H1 (cell line): ENCODE data around the gene SNAPIN. TPM values are rescaled to one million over a fixed set of nuclear protein-coding genes. Genes with fewer than 3 reads are reported as not detected.

Experiments used
- microRNA-seq, 2 experiments: library from miRNA; unstranded; fragments of <30 nt; microRNA quantifications; one replicate each; pipeline versions ENCODE4 to v1.2.0, GENCODE V29; 2016 to 2020; ENCODE audit warnings: borderline microRNAs expressed in 2 of 2, borderline number of aligned reads in 2 of 2, borderline replicate concordance in 1 of 2
- polyA plus RNA-seq, 7 experiments: library from polyadenylated mRNA; depleted of rRNA in 3 of 7; stranded (reverse) in 5 of 7; unstranded in 2 of 7; fragments of >200 nt in 5 of 7; fragments of 200-250 nt in 2 of 7; gene quantifications; 1 replicate in 5 of 7; 2 replicates in 1 of 7; 4 replicates in 1 of 7; pipeline versions ENCODE4 v1.2.1 to v1.2.3, GENCODE V29; 2011 to 2013; ENCODE audit warnings: missing spikeins in 2 of 7, mixed read lengths in 2 of 7
- small RNA-seq: library from polyadenylated mRNA; stranded (forward); fragments of <200 nt; extraction: miRNeasy Mini kit (QIAGEN cat#:217004); gene quantifications from one replicate; pipeline ENCODE3, GENCODE V24; 2013; ENCODE audit not compliant: insufficient read depth
- total RNA-seq: library from RNA; stranded (reverse); fragmentation: NEBNext Ultra II Directional; extraction: Animal tissue kit (Norgen Biotek cat#: 25700); gene quantifications from 2 replicates; pipeline ENCODE4 v1.2.1, GENCODE V29; 2021

The SNAPIN gene
- total and polyA plus RNA-seq, 2 of the 8 experiments (the other 6 are each of a cell fraction or from before 2014, with no cell fraction given): 25.7 to 31.1 TPM

Small RNA genes within 50 kb of the gene (microRNA-seq; reads per million reads assigned to microRNA genes)
- 0 reads per million in 2 experiments for gene MIR8083

Small RNA genes within 50 kb of the gene (small RNA-seq; reads per million reads assigned to genes)
- not detected for gene MIR8083
- not detected for gene RN7SL372P

Other genes with a start within 250 kb of the SNAPIN start
- gene S100A7A, start 242.2 kb upstream of the SNAPIN start, total RNA-seq: not detected in 2 replicates
- not detected in 2 replicates for gene S100A7A, start 242.2 kb upstream of the SNAPIN start, polyA plus RNA-seq (2011; rRNA removed)
- gene S100A7, start 198.1 kb upstream of the SNAPIN start, total RNA-seq: not detected in 2 replicates
- not detected in 2 replicates for gene S100A7, start 198.1 kb upstream of the SNAPIN start, polyA plus RNA-seq (2011; rRNA removed)
- gene S100A6, start 122.7 kb upstream of the SNAPIN start, total RNA-seq: 11.1 and 11.5 TPM in 2 replicates
- gene S100A6, start 122.7 kb upstream of the SNAPIN start, polyA plus RNA-seq (2011; rRNA removed): 45.8 and 63.0 TPM in 2 replicates
- not detected in 2 replicates for gene S100A5, start 117.8 kb upstream of the SNAPIN start, total RNA-seq
- not detected in 2 replicates for gene S100A5, start 117.8 kb upstream of the SNAPIN start, polyA plus RNA-seq (2011; rRNA removed)
- gene S100A4, start 112.9 kb upstream of the SNAPIN start, total RNA-seq: 36.3 and 39.6 TPM in 2 replicates
- gene S100A4, start 112.9 kb upstream of the SNAPIN start, polyA plus RNA-seq (2011; rRNA removed): 43.3 and 85.4 TPM in 2 replicates
- gene S100A3, start 109.4 kb upstream of the SNAPIN start, total RNA-seq: 0.47 TPM in 1 of 2 replicates, not detected in the other
- gene S100A3, start 109.4 kb upstream of the SNAPIN start, polyA plus RNA-seq (2011; rRNA removed): 0.26 and 0.77 TPM in 2 replicates
- gene S100A2, start 92.9 kb upstream of the SNAPIN start, total RNA-seq: 2.0 TPM in 1 of 2 replicates, not detected in the other
- gene S100A2, start 92.9 kb upstream of the SNAPIN start, polyA plus RNA-seq (2011; rRNA removed): 0.71 and 0.86 TPM in 2 replicates
- gene S100A16, start 45.6 kb upstream of the SNAPIN start, total RNA-seq: 14.7 and 14.9 TPM in 2 replicates
- 51.7 and 61.4 TPM in 2 replicates for gene S100A16, start 45.6 kb upstream of the SNAPIN start, polyA plus RNA-seq (2011; rRNA removed)
- 1.4 and 1.5 TPM in 2 replicates for gene S100A14, start 42.4 kb upstream of the SNAPIN start, total RNA-seq
- 3.7 and 5.3 TPM in 2 replicates for gene S100A14, start 42.4 kb upstream of the SNAPIN start, polyA plus RNA-seq (2011; rRNA removed)
- 63.6 and 65.3 TPM in 2 replicates for gene S100A13, start 31.2 kb upstream of the SNAPIN start, total RNA-seq
- gene S100A13, start 31.2 kb upstream of the SNAPIN start, polyA plus RNA-seq (2011; rRNA removed): 79.0 and 127 TPM in 2 replicates
- not detected in 2 replicates for gene S100A1, start 30.3 kb upstream of the SNAPIN start, total RNA-seq
- gene S100A1, start 30.3 kb upstream of the SNAPIN start, polyA plus RNA-seq (2011; rRNA removed): 1.1 and 2.0 TPM in 2 replicates
- 103 and 104 TPM in 2 replicates for gene CHTOP, start 24.6 kb upstream of the SNAPIN start, total RNA-seq
- gene CHTOP, start 24.6 kb upstream of the SNAPIN start, polyA plus RNA-seq (2011; rRNA removed): 73.6 and 84.6 TPM in 2 replicates
- gene ILF2, start 12.3 kb downstream of the SNAPIN start, total RNA-seq: 387 and 389 TPM in 2 replicates
- 290 and 474 TPM in 2 replicates for gene ILF2, start 12.3 kb downstream of the SNAPIN start, polyA plus RNA-seq (2011; rRNA removed)
- gene NPR1, start 20.0 kb downstream of the SNAPIN start, total RNA-seq: 11.1 and 13.2 TPM in 2 replicates
- gene NPR1, start 20.0 kb downstream of the SNAPIN start, polyA plus RNA-seq (2011; rRNA removed): 10.5 and 11.7 TPM in 2 replicates
- 63.2 and 66.8 TPM in 2 replicates for gene INTS3, start 69.3 kb downstream of the SNAPIN start, total RNA-seq
- 86.9 and 93.2 TPM in 2 replicates for gene INTS3, start 69.3 kb downstream of the SNAPIN start, polyA plus RNA-seq (2011; rRNA removed)
- 29.4 and 39.1 TPM in 2 replicates for gene SLC27A3, start 116.7 kb downstream of the SNAPIN start, total RNA-seq
- 40.1 and 51.2 TPM in 2 replicates for gene SLC27A3, start 116.7 kb downstream of the SNAPIN start, polyA plus RNA-seq (2011; rRNA removed)